ENCODE results near the gene MYO16. TPM values are rescaled to one million over a fixed set of nuclear protein-coding genes. Genes with fewer than 3 reads are reported as not detected.

Gene MYO16
- total and polyA plus RNA-seq, 7 donors, result 0.01 to 0.46 (median 0.30) TPM

GRCh38 chr13:109074436-109074835, 445.0 kb downstream of the MYO16 start:
- no peak for ATAC-seq
- Histone ChIP-seq H3K9me3 (no peaks in the 10 kb centered on the region), H3K27ac (no peak overlapping the region), H3K4me3 (no peak overlapping the region), H3K4me1 (no peaks in the 10 kb centered on the region), H3K27me3 (ENCODE audit: insufficient read depth in 3 of 3, low read length in 2 of 3) (no peaks in the 10 kb centered on the region), H3K36me3 (ENCODE audit: insufficient read depth in 1 of 2, low read depth in 1 of 2) (no peaks in the 10 kb centered on the region)
- no peak for DNase-seq
- TF ChIP-seq, protein P1, sequence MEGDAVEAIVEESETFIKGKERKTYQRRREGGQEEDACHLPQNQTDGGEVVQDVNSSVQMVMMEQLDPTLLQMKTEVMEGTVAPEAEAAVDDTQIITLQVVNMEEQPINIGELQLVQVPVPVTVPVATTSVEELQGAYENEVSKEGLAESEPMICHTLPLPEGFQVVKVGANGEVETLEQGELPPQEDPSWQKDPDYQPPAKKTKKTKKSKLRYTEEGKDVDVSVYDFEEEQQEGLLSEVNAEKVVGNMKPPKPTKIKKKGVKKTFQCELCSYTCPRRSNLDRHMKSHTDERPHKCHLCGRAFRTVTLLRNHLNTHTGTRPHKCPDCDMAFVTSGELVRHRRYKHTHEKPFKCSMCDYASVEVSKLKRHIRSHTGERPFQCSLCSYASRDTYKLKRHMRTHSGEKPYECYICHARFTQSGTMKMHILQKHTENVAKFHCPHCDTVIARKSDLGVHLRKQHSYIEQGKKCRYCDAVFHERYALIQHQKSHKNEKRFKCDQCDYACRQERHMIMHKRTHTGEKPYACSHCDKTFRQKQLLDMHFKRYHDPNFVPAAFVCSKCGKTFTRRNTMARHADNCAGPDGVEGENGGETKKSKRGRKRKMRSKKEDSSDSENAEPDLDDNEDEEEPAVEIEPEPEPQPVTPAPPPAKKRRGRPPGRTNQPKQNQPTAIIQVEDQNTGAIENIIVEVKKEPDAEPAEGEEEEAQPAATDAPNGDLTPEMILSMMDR (IDR thresholded peaks at IDR 0.05), result no peak
- WGBS, 3 donors, result 67 to 80% (median 71%) methylated on average over 6 of the region's 6 CpGs
- intact Hi-C loops (cut with DNase I), result no loop called here

DNA sequence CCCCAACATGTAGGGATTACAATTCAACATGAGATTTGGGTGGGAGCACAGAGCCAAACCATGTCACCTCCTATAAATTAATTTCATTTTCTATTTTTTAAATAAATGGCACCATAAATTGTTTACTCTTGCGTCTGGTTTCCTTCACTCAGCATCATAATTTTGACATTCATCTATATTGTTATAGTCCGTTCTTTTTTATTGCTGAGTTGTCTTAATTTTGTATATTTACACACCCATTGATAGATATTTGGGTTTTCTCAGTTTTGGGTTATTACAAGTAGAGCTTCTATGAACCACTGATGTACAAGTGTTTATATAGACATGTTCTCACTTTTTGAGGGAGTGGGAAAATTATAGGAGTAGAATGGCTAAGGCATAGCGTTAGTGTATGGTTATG, 445.4 kb downstream of the MYO16 start:
- TF ChIP-seq, protein P1 (IDR thresholded peaks at IDR 0.05), result no peak
- H3K27ac ChIP-seq, result no peak overlapping the region
- H3K4me1 ChIP-seq, result no peaks in the 10 kb centered on the region
- DNase-seq (no peak), ATAC-seq (no peak)
- no peak overlapping the region for H3K4me3 ChIP-seq
- 90 to 96% (median 91%) methylated on average over 3 of the region's 3 CpGs for WGBS, 3 donors
- no peaks in the 10 kb centered on the region for H3K36me3 ChIP-seq (ENCODE audit: insufficient read depth in 1 of 2, low read depth in 1 of 2)
- H3K27me3 ChIP-seq (ENCODE audit: insufficient read depth in 3 of 3, low read length in 2 of 3), result no peaks in the 10 kb centered on the region
- intact Hi-C loops (cut with DNase I), result no loop called here
- H3K9me3 ChIP-seq, result no peaks in the 10 kb centered on the region

DNA sequence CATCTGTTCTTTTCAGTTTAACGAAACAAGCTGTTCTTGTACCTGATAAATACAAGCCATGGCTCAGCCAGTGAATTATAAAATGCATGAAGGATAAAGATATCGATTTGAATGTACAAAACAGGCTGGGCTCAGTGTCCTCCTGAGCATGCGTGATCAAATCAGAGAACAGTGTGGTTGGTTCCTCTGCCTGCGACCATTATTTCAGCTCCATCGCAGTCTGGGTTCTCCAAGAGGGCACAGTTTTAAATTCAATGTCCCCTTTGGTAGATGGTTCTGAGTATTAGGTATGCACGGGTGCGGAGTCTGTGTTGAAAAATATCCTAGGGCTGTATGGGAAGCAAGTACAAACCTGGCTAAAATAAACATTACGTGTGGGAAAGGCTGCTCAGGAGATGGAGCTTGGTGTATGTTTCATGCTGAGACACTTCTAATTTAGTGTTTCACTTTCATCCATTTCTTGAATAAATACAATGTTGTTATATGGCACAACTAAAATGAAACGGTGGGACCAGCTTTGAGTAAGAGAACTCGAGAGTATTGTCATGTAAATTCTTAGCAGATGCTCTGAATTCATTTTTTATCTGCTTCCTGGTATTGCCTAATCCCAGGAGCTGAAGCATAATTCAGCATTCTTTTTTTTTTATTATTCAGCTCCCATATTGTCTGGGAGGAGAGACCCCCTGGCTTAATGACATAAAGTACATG, 458.7 kb downstream of the MYO16 start:
- TF ChIP-seq, protein P1 (IDR thresholded peaks at IDR 0.05), result no peak
- H3K27me3 ChIP-seq (ENCODE audit: insufficient read depth in 3 of 3, low read length in 2 of 3), result peaks cover 0 to 2% (median 0%) of the 10 kb centered on the region in 3 donors
- ATAC-seq, result no peak
- no peak overlapping the region for H3K4me3 ChIP-seq
- H3K9me3 ChIP-seq, result no peaks in the 10 kb centered on the region
- H3K36me3 ChIP-seq (ENCODE audit: insufficient read depth in 1 of 2, low read depth in 1 of 2), result no peaks in the 10 kb centered on the region
- intact Hi-C loops (cut with DNase I), result no loop called here
- no peak overlapping the region for H3K27ac ChIP-seq
- WGBS, 3 donors, result 74 to 78% (median 75%) methylated on average over 10 of the region's 10 CpGs
- DNase-seq, result no peak
- H3K4me1 ChIP-seq, result no peaks in the 10 kb centered on the region

DNA sequence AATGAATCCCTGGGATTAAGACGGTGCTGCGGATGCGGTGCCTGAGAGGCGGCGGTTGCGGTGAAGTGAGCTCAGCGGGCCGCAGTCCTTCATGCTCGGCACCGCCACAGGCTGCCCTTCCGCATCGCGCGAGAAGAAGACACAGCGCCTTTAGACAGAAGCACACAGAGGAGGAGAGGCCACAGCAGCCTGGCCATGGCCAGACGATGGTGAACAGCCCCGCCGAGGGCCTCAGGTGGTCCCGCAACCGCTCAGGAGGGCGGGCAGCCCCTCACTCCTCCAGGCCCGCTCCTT, 459.2 kb downstream of the MYO16 start:
- ATAC-seq (no peak), DNase-seq (no peak)
- no peaks in the 10 kb centered on the region for H3K36me3 ChIP-seq (ENCODE audit: insufficient read depth in 1 of 2, low read depth in 1 of 2)
- TF ChIP-seq, protein P1 (IDR thresholded peaks at IDR 0.05), result no peak
- 80 to 85% (median 84%) methylated on average over 22 of the region's 22 CpGs for WGBS, 3 donors
- H3K27me3 ChIP-seq (ENCODE audit: insufficient read depth in 3 of 3, low read length in 2 of 3), result peaks cover 0 to 2% (median 0%) of the 10 kb centered on the region in 3 donors
- H3K27ac ChIP-seq, result no peak overlapping the region
- no peaks in the 10 kb centered on the region for H3K4me1 ChIP-seq
- H3K9me3 ChIP-seq, result no peaks in the 10 kb centered on the region
- intact Hi-C loops (cut with DNase I), result no loop called here
- H3K4me3 ChIP-seq, result no peak overlapping the region

DNA sequence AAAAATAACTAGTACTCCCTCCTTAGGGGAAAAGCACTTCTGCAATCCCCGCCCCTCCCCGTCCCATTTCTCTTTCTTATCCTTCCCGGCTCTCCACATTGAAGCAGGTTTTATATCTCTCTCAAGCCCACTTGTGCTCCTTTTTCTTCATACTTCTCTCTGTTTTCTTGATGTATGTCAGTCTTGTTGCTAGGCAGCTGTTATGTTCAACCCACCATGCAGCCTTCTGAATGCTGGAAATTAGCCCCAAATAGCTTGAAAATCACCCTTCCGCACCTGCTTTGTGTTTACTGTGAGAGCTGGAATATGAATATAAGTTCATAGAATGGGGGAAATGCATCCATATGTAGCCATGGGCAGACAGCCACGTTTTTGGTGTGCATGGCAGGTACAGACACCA, 461.4 kb downstream of the MYO16 start:
- H3K27ac ChIP-seq, result no peak overlapping the region
- 65 to 71% (median 68%) methylated on average over 5 of the region's 5 CpGs for WGBS, 3 donors

More for the DNA sequence above, 461.4 kb downstream of the MYO16 start:
- no peaks in the 10 kb centered on the region for H3K4me1 ChIP-seq
- ATAC-seq, result no peak
- H3K36me3 ChIP-seq (ENCODE audit: insufficient read depth in 1 of 2, low read depth in 1 of 2), result no peaks in the 10 kb centered on the region
- H3K27me3 ChIP-seq (ENCODE audit: insufficient read depth in 3 of 3, low read length in 2 of 3), result peaks cover 0 to 2% (median 0%) of the 10 kb centered on the region in 3 donors
- H3K4me3 ChIP-seq, result no peak overlapping the region
- H3K9me3 ChIP-seq, result no peaks in the 10 kb centered on the region
- DNase-seq, result no peak
- intact Hi-C loops (cut with DNase I), result no loop called here
- TF ChIP-seq, protein P1 (IDR thresholded peaks at IDR 0.05), result no peak

Data from psoas muscle (tissue), 8 donors.